ENCODE measurements around the gene NOL12.

The NOL12 gene

DNA sequence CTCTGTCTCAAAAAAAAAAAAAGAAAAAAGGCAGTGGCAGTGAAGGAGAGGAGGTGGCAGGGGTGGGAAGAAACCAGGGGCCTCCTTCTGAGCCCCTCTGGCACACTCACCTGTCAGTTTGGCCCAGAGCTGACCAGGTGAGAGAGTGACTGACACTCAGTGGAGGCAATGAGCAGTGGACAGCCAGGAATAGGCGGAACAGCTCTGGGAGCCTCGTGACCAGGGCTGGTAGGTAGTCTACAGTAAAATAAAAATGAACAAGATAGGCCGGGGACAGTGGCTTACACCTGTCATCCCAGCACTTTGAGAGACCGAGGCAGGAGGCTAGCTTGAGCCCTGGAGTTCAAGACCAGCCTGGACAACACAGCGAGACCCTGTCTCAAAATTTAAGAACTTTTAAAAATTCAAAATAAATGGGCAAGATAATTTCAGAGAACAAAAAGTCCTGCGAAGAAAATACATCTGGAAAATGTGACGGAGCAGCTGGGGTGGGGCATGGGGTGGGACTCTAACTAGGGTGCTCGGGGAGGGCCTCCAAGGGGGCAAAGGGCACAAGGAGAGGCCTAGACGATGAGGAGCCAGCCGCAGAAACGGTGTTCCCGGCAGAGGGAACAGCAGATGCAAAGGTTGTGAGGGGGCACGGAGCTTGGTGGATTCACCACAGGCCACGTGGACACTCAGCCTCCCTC lies 31.4 kb upstream of the NOL12 start:
- TF ChIP-seq ZFX (IDR thresholded peaks at IDR 0.05; ENCODE audit: borderline replicate concordance), result no peak
- TF ChIP-seq, protein P1, sequence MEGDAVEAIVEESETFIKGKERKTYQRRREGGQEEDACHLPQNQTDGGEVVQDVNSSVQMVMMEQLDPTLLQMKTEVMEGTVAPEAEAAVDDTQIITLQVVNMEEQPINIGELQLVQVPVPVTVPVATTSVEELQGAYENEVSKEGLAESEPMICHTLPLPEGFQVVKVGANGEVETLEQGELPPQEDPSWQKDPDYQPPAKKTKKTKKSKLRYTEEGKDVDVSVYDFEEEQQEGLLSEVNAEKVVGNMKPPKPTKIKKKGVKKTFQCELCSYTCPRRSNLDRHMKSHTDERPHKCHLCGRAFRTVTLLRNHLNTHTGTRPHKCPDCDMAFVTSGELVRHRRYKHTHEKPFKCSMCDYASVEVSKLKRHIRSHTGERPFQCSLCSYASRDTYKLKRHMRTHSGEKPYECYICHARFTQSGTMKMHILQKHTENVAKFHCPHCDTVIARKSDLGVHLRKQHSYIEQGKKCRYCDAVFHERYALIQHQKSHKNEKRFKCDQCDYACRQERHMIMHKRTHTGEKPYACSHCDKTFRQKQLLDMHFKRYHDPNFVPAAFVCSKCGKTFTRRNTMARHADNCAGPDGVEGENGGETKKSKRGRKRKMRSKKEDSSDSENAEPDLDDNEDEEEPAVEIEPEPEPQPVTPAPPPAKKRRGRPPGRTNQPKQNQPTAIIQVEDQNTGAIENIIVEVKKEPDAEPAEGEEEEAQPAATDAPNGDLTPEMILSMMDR (IDR thresholded peaks at IDR 0.05), result no peak
- no peak overlapping the region for H3K27ac ChIP-seq

DNA sequence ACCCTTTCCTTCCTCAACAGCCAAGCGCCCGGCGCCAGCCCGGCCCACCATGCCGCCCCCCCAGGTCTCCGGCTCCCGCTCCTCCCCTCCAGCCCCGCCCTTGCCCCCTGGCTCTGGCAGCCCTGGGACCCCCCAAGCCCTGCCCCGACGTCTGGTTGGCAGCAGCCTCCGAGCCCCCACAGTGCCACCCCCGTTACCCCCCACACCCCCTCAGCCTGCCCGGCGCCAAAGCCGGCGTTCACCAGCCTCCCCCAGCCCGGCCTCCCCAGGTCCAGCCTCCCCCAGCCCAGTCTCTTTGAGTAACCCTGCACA lies 30.9 kb upstream of the NOL12 start:
- no peak overlapping the region for H3K27ac ChIP-seq
- TF ChIP-seq, protein P1 (IDR thresholded peaks at IDR 0.05), result no peak
- TF ChIP-seq ZFX (IDR thresholded peaks at IDR 0.05; ENCODE audit: borderline replicate concordance), result no peak

DNA sequence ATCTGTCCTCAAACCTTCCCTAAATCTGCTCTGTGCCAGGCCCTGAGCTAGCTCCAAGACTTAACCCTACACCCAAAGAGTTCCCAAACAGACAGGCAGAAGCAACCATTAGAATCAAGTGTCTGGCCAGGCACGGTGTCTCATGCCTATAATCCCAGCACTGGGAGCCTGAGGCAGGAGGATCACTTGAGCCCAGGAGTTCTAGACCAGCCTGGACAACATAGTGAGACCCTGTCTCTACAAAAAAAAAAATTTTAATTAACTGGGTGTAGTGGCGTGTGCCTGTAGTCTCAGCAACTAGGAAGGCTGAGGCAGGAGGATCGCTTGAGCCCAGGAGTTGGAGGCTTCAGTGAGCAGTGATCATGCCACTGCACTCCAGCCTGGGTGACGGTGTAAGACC lies 29.6 kb upstream of the NOL12 start:
- peak overlapping the region; percentile 23; the same call in 1 of the 2 replicates for H3K27ac ChIP-seq

DNA sequence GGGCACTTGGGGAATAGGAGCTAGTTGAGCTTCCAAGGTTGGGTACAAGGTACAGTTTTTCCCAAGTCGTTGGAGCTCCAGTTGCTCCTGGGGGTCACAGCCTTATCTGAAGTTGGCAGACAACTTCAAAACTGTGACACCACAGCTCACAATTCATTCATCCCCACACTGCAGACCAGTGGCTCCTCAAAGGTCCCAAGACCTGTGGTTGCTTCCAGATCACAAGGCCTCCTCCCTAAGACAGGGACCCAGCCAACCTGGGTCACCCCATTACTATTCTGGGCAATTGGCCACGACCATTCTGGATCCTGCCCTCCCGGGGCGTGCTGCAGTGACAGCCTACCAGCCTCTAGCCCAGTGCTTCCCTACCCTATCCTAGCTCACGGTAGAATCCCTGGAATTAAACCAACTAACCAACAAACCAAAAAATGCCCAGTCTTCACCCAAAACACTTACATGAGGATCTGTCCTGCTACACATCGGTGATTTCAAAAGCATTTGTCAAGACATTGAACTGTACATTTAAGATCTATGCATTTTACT lies 28.5 kb upstream of the NOL12 start:
- no peak for TF ChIP-seq ZFX (IDR thresholded peaks at IDR 0.05; ENCODE audit: borderline replicate concordance)
- TF ChIP-seq, protein P1 (IDR thresholded peaks at IDR 0.05), result no peak
- H3K27ac ChIP-seq, result peak overlapping the region; percentile 74

DNA sequence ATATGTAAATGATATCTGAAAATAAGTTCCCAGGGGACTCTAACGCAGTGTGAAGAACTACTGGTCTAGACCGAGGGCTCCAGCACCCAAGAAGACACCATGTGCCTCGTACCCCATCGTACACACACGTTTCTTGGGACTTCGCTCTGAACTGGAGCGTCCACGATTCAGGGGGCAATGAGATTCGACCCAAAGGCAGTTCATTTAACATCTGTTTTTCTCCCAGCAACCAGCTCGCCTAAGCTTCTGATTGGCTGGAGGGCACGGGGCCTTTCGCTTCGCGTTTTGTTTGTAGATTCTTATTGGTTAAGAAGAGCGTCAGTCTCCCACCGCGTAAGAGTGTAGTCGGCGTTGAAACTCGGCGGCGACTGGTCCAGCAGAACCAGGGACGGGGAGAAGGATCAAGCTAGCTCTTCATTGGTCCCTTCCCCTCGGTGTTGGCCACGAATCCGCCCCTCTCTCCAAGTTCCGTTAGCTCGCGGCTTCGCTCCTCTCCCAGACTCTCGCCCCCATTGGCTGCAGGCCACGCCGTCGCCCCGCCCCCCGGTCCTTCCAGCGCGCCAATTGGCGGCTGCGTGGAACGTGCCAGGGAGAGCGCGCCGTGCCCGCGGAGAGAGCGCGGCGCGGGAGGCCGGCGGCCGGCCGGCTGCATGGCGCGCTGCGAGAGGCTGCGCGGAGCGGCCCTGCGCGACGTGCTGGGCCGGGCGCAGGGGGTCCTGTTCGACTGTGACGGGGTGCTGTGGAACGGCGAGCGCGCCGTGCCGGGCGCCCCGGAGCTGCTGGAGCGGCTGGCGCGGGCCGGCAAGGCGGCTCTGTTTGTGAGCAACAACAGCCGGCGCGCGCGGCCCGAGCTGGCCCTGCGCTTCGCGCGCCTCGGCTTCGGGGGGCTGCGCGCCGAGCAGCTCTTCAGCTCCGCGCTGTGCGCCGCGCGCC lies 27.7 kb upstream of the NOL12 start, which contains the start of gene PDXP:
Gene PDXP, plus strand, starts transcription at position 591 of the 933 bp plus-strand sequence. Its CDS starts 60 bp downstream, at position 651.
- TF ChIP-seq, protein P1 (IDR thresholded peaks at IDR 0.05), result no peak
- no peak for TF ChIP-seq ZFX (IDR thresholded peaks at IDR 0.05; ENCODE audit: borderline replicate concordance)
- H3K27ac ChIP-seq, result peak within 1 kb of the TSS; percentile 74

DNA sequence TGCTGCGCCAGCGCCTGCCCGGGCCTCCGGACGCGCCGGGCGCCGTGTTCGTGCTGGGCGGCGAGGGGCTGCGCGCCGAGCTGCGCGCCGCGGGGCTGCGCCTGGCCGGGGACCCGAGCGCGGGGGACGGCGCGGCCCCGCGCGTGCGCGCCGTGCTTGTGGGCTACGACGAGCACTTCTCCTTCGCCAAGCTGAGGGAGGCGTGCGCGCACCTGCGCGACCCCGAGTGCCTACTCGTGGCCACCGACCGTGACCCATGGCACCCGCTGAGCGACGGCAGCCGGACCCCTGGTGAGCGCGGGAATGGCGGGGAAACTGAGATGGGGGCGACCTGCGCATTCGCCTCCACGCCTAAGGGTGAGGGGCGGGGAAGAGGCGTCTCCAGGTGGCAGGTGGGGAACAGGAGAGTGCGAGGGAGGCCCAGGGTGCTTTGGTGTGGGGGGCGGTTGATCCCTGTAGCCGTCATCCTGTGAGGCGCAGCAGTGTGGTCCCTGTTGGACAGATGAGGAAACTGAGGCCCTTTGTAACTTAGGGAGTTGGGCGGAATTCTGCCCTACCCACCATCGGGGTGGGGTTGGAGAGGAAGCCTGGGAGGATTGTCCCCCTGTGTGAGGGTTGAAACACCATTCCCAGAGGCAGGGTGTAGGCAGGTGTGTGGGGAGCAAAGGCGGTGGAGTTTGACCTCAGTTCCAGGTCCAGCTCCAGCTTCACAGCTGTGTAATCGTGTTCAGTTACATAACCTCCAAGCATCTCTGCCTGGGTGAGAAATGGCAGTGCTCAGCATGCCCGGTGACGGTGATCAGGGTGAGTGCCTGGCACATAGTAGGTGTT lies 26.9 kb upstream of the NOL12 start:
- TF ChIP-seq, protein P1 (IDR thresholded peaks at IDR 0.05), result no peak
- TF ChIP-seq ZFX (IDR thresholded peaks at IDR 0.05; ENCODE audit: borderline replicate concordance), result no peak
- peak overlapping the region; percentile 74 for H3K27ac ChIP-seq

Data from 22Rv1 (cell line).